ENCODE results near the gene LTB. TPM values are rescaled to one million over a fixed set of nuclear protein-coding genes. Genes with fewer than 3 reads are reported as not detected.

LTB gene
- total and polyA plus RNA-seq, 2 of the 13 experiments (the other 11 are each of a cell fraction or from before 2014, with no cell fraction given): 0.09 to 0.22 TPM

- peak; percentile 10; the same call in 1 of the 2 replicates for TF ChIP-seq RERE (CRISPR knock-in tag; IDR thresholded peaks at IDR 0.05; ENCODE audit: low read depth)
- no peak; the same call in 1 of the 2 replicates for TF ChIP-seq ZNF124 (CRISPR knock-in tag; IDR thresholded peaks at IDR 0.05)
- 0 out of 2 replicates have a peak, but pooled peaks have one; percentile 74 for TF ChIP-seq ZNF639 (CRISPR knock-in tag; conservative IDR thresholded peaks at IDR 0.05)
- TF ChIP-seq ZNF24 (IDR thresholded peaks at IDR 0.05): 0 out of 2 replicates have a peak, but pooled peaks have one; percentile 29
- 0 out of 2 replicates have a peak, but pooled peaks have one; percentile 50 for TF ChIP-seq ZNF780A (CRISPR knock-in tag; IDR thresholded peaks at IDR 0.05)
- no peak for TF ChIP-seq MYNN (CRISPR knock-in tag; IDR thresholded peaks at IDR 0.05; ENCODE audit: low read depth)
- no peak for TF ChIP-seq KAT7 (CRISPR knock-in tag; IDR thresholded peaks at IDR 0.05; ENCODE audit: borderline replicate concordance)
- TF ChIP-seq ZBTB26 (CRISPR knock-in tag; IDR thresholded peaks at IDR 0.05; ENCODE audit: borderline replicate concordance): 0 out of 2 replicates have a peak, but pooled peaks have one; percentile 41
- TF ChIP-seq ZBTB2 (CRISPR knock-in tag; IDR thresholded peaks at IDR 0.05; ENCODE audit: low read depth): 0 out of 2 replicates have a peak, but pooled peaks have one; percentile 36
- TF ChIP-seq TRAFD1 (CRISPR knock-in tag; IDR thresholded peaks at IDR 0.05; ENCODE audit: borderline replicate concordance): peak; percentile 81; the same call in 1 of the 2 replicates
- TF ChIP-seq TOE1 (CRISPR knock-in tag; IDR thresholded peaks at IDR 0.05): peak; percentile 74; the same call in 1 of the 2 replicates
- TF ChIP-seq CBX5 (CRISPR knock-in tag; IDR thresholded peaks at IDR 0.05; ENCODE audit: borderline replicate concordance): peak; percentile 83; the same call in 1 of the 2 replicates
- peak; percentile 68; the same call in 1 of the 2 replicates for TF ChIP-seq RXRB (CRISPR knock-in tag; IDR thresholded peaks at IDR 0.05; ENCODE audit: borderline replicate concordance)
- TF ChIP-seq DBP (CRISPR knock-in tag; IDR thresholded peaks at IDR 0.05; ENCODE audit: not compliant biosample characterization): no peak
- no peak for TF ChIP-seq ZNF629 (CRISPR knock-in tag; conservative IDR thresholded peaks at IDR 0.05)
These were observed 35.1 kb downstream of the LTB start, which contains the start of gene NFKBIL1 (continued) for GRCh38 chr6:31546958-31547726.
